NCI-H187 (cell line): Measurements from ENCODE around the gene PDE10A.
"Not testable (repeated sequence)": the region's sequence is repeated elsewhere in the genome, so short reads cannot be mapped to it uniquely, and the experiment has no call there.

ENCODE experiments used
- DNase-seq, 2 experiments: peaks; one replicate each; lab custom pipeline; 2025; lab: John Stamatoyannopoulos, UW

Gene PDE10A

DNA sequence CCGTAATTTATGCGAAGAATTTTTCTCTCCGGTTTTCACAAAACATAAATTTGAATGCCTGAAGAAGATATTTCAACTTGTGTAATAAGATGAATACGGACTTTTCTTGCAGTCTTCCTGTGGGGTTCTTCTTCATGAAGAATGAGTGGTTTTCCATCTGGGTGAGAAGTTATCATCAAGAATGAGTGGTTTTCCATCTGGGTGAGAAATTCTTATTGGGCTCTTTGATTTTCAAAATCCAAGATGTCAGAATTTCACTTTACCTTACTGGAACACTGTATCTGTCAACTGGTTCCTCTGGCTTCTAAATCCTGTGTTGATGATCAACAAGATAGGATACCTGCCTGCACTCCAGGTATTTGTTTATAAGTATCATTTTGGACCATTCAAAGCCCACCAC lies 193.6 kb downstream of the PDE10A start:
- DNase-seq = no peak

GRCh38 chr6:165468340-165469235 lies 194.5 kb downstream of the PDE10A start:
- no peak for DNase-seq

DNA sequence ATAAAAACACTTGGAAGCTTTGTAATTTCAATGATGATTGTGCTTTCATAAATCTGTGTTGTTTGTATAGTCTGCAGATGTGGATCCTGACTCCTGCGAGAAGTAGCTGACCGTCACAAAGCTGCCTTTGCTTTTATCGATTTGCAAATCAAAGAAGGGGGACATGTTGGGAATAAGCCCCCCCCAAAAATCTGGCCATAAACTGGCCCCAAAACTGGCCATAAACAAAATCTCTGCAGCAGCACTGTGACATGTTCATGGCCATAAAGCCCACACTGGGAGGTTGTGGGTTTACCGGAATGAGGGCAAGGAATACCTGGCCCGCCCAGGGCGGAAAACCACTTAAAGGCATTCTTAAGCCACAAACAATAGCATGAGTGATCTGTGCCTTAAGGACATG lies 199.5 kb downstream of the PDE10A start:
- DNase-seq = not testable (repeated sequence)

GRCh38 chr6:165459605-165460301 lies 203.3 kb downstream of the PDE10A start:
- not testable (repeated sequence) for DNase-seq

GRCh38 chr6:165458134-165458533 lies 204.9 kb downstream of the PDE10A start:
- no peak for DNase-seq

GRCh38 chr6:165456286-165456685 lies 206.8 kb downstream of the PDE10A start:
- no peak for DNase-seq

DNA sequence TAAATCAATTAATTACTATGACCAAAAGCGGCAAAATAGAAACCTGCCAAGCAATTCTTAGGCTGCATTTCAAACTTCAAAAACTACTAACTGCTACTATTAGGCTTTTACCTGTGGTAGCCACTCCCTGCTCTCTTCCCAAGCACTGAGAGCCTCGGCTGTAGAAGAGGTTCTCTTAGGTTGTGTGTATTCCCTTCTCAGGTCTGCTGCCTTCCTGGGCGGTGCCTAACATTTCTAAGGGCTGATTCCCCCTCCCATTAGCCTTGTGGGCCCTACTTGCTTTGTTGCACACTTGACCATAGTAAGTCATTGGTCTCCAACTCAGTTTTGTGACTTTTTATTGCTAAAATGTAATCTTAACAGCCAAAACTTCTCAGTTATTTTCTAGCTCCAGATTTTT lies 207.6 kb downstream of the PDE10A start:
- DNase-seq = no peak

GRCh38 chr6:165453395-165453794 lies 209.6 kb downstream of the PDE10A start:
- DNase-seq = no peak

DNA sequence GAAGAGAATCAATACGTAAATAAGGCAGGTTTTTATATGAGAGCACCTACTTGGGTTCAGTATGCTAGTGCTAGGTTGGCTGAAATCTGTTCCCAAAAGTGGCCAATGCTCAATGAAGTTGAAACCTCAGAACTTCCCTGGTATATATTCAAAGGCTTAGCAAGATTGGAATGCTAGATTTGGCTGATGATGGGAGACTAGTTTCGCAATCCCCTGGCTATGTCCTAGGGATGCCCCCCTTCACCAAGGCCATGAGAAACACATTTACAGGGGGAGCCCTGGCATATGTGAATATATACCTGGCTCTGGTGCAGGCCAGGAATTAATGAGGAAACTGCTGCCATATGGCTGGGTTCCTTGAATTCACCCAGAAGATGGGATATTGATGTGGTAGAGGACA lies 211.2 kb downstream of the PDE10A start:
- no peak for DNase-seq

GRCh38 chr6:165448210-165448609 lies 214.8 kb downstream of the PDE10A start:
- no peak for DNase-seq

- no peak for DNase-seq
These were observed 215.9 kb downstream of the PDE10A start for GRCh38 chr6:165447141-165447540.

DNA sequence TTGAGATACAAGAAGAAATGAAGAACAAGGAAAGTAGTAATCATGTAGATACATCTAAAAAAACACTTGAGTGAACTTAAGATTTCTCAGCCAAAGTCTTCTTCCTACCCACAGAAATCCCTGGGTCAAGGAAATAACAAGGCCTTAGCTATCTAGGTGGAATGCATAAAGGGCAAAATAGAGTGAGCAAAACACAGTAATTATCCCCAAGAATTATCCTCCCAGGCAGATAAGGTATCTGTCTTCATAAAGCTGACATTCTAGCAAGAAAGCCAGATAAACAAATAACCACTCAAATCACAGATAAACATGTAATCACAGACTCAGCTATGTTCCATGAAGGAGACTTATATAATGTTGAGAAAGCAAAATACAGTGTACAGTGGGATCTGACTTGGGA lies 216.7 kb downstream of the PDE10A start:
- DNase-seq = no peak

DNA sequence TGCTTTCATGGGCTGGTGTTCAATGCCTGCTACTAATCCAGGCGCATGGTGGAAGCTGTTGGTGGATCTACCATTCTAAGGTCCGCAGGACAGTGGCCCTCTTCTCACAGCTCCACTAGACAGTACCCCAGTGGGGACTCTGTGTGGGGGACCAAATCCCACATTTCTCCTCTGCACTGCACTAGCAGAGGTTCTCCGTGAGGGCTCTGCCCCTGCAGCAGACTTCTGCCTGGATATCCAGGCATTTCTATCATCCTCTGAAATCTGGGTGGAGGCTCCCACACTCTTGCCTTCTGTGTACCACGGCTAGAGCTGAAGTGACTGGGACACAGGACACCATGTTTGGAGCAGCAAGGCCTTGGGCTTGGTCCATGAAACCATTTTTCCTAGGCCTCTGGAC lies 219.6 kb downstream of the PDE10A start:
- no peak for DNase-seq

DNA sequence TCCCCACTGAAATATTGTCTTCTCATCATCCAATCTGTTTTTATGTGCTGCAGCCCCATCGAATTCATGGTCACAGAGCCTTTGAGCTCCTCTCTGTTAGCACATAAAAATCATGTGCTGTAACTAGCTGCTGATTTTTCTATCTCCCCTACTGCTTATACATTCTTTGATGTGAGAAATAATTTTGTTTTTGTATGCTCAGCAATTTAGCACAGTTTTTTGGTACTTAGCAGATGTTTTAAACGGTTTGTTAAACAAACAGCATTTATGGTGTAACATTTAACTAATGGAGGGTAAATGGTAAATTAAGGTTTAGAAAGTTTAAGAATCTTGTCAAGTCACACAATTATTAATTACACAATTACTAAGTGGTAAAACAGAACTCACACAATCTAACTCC lies 221.9 kb downstream of the PDE10A start:
- DNase-seq = no peak

DNA sequence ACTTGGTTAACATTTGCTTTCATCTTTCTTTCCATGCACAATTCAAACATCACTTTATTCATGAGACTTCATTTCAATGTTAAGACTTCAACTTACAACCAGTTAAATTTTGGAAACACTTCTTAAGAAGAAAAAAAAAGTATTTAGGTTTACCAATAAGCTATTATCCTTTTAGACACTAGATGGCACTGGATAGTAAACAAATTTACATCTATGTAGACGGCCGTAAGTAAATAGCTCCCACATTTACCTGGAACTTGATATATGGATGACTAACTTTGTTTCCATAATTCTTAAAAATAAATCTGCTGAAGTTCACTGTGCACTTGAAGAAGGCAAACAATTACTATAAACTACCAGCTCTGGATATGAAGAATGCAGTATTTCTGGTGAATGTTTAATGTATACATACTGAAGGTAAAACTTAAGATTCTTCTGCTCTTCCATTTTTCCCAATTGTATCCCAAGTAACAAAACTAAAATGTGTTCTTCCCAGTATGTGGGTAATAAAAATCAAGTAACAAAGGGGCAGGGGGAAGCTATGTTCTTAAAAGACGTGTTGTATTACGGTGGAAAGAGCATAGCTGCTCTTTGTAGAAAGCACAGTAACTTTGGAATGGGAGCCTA lies 223.0 kb downstream of the PDE10A start:
- DNase-seq = no peak

GRCh38 chr6:165426892-165427291 lies 236.1 kb downstream of the PDE10A start:
- no peak for DNase-seq

DNA sequence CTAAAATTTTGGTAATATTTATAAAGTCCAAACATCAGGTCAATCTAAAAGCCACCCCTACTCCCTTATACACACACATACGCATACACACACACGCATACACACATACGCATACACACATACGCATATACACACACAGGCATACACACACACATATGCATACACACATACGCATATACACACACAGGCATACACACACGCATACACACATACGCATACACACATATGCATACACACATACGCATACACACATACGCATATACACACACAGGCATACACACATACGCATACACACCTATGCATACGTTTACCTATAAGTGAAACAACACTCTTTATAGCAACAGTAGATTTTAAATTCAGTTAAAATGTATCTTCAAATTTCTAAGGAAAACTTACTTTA lies 240.8 kb downstream of the PDE10A start:
- no peak for DNase-seq

GRCh38 chr6:165417278-165417865 lies 245.7 kb downstream of the PDE10A start:
- DNase-seq = no peak

DNA sequence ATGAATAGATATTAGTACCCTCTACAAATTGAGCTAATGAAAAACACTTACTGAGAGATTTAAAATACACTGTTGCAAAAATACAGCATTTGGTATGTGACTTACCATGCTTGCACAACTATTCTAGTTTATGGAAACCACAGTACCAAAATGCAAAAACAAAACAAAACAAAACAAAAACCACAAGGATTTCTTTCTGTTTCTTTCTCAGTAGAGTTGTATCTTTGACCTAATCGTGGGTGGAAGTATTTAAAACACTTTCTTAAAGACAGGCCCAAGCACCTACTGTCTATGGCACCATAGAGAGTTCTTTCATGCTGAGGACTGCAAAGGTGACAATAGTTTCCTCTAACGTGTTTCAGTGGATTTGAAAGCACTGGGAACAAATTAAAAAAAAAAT lies 258.3 kb downstream of the PDE10A start:
- no peak for DNase-seq

GRCh38 chr6:165404296-165404695 lies 258.7 kb downstream of the PDE10A start:
- no peak for DNase-seq

DNA sequence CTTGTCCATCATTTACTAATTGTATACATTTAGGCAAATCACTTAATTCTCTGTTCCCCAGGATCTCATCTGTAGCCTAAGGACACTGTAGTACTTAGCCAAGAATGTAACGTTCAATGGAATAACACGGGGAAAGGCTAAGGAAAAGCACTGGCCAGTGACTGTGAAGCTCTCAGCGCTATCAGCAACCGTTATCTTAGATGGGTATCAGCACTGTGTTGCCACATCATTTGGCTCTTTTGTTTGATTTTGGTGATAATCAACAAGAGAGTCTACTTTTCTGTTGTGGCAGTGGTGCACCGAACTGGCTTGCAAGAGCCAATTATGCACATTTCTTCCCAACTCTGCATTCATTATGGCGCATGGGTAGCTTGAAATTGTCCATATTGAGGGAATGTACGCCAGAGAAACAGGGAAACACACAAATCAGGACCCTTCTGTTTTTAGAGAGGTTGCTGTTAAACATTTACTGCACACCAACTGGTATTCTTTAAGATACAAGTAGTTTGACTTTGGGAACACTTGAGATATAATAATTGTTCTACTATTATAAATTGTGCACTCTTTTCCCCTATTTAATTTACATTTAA lies 259.9 kb downstream of the PDE10A start:
- DNase-seq = no peak

- DNase-seq = no peak
These were observed 261.9 kb downstream of the PDE10A start for GRCh38 chr6:165401092-165401491.
